GM12891 (cell line): ENCODE results near the gene BCAP31.
"Not testable (repeated sequence)": the region's sequence is repeated elsewhere in the genome, so short reads cannot be mapped to it uniquely, and the experiment has no call there.

ENCODE experiments used
- DNase-seq: peaks from one replicate; pipeline ENCODE4 v3.0.0; 2011; ENCODE audit warnings: low spot score; ENCODE audit not compliant: insufficient read length
- FAIRE-seq: peaks from 2 replicates; lab custom pipeline; 2011; peaks lifted over from hg19 to GRCh38; lab: Jason Lieb, UNC
- PAX5 ChIP-seq: IDR thresholded peaks from 2 replicates; pipeline ENCODE4 v1.6.1; 2011; ENCODE audit warnings: low read length, moderate library complexity, mild to moderate bottlenecking; ENCODE audit not compliant: insufficient read depth, severe bottlenecking
- POLR2A ChIP-seq: IDR thresholded peaks from 2 replicates; pipeline ENCODE4 v1.6.1; 2011; ENCODE audit warnings: low read depth, low read length, control low read depth
- POLR2AphosphoS5 ChIP-seq: IDR thresholded peaks from 2 replicates; pipeline ENCODE4 v1.6.1; 2011; ENCODE audit warnings: low read depth, low read length, control low read depth
- POU2F2 ChIP-seq: IDR thresholded peaks from 2 replicates; pipeline ENCODE4 v1.6.1; 2011; ENCODE audit warnings: low read depth, mild to moderate bottlenecking, control low read depth, low read length, moderate library complexity
- SPI1 ChIP-seq: IDR thresholded peaks from 2 replicates; pipeline ENCODE4 v1.6.1; 2011; ENCODE audit warnings: low read depth, low read length, control low read depth
- TAF1 ChIP-seq: IDR thresholded peaks from 2 replicates; pipeline ENCODE4 v1.6.1; 2011; ENCODE audit warnings: low read depth, low read length, control low read depth

Gene BCAP31

GRCh38 chrX:153763298-153763932, 39.2 kb upstream of the BCAP31 start:
- TF ChIP-seq POLR2A = no peak
- DNase-seq = no peak
- no peak for FAIRE-seq

- DNase-seq (no peak), FAIRE-seq (no peak)
- TF ChIP-seq POLR2AphosphoS5 (no peak), POU2F2 (no peak), POLR2A (no peak), TAF1 (no peak), PAX5 (no peak), SPI1 (no peak)
Measured at GRCh38 chrX:153762626-153763173, 38.5 kb upstream of the BCAP31 start.

- FAIRE-seq (no peak), DNase-seq (no peak)
Measured at GRCh38 chrX:153761863-153762262, 37.7 kb upstream of the BCAP31 start.

GRCh38 chrX:153755136-153755535, 30.9 kb upstream of the BCAP31 start:
- no peak for FAIRE-seq
- TF ChIP-seq POLR2AphosphoS5 (no peak), POLR2A (no peak), SPI1 (no peak), POU2F2 (no peak), TAF1 (no peak)
- DNase-seq = no peak

More at GRCh38 chrX:153761863-153762262, 37.7 kb upstream of the BCAP31 start:
- TF ChIP-seq PAX5 (no peak), SPI1 (no peak), POLR2AphosphoS5 (no peak), POU2F2 (no peak), TAF1 (no peak), POLR2A (no peak)

GRCh38 chrX:153750127-153750774, 26.1 kb upstream of the BCAP31 start:
- no peak for FAIRE-seq
- DNase-seq = no peak
- no peak for TF ChIP-seq PAX5

- not testable (repeated sequence) for DNase-seq, FAIRE-seq
Measured at GRCh38 chrX:153749017-153749416, 24.8 kb upstream of the BCAP31 start.

GRCh38 chrX:153746991-153747390, 22.8 kb upstream of the BCAP31 start:
- DNase-seq, FAIRE-seq: not testable (repeated sequence)

- DNase-seq = no peak
- TF ChIP-seq POLR2A (no peak), POLR2AphosphoS5 (no peak), TAF1 (no peak), PAX5 (no peak), POU2F2 (no peak), SPI1 (no peak)
- no peak for FAIRE-seq
Measured at GRCh38 chrX:153746359-153746758, 22.2 kb upstream of the BCAP31 start.

- FAIRE-seq = not testable (repeated sequence)
Measured at GRCh38 chrX:153745067-153745433, 20.9 kb upstream of the BCAP31 start.

GRCh38 chrX:153744210-153745066, 20.3 kb upstream of the BCAP31 start:
- FAIRE-seq = no peak
- no peak for DNase-seq
- TF ChIP-seq PAX5 = no peak
- no peak for TF ChIP-seq POLR2AphosphoS5
- no peak for TF ChIP-seq TAF1
- no peak for TF ChIP-seq SPI1

More at GRCh38 chrX:153745067-153745433, 20.9 kb upstream of the BCAP31 start:
- not testable (repeated sequence) for DNase-seq

- FAIRE-seq, DNase-seq: not testable (repeated sequence)
Measured at GRCh38 chrX:153743468-153744209, 19.5 kb upstream of the BCAP31 start.

GRCh38 chrX:153742796-153743467, 18.7 kb upstream of the BCAP31 start:
- not testable (repeated sequence) for FAIRE-seq

GRCh38 chrX:153742111-153742510, 17.9 kb upstream of the BCAP31 start:
- not testable (repeated sequence) for FAIRE-seq, DNase-seq

More at GRCh38 chrX:153742796-153743467, 18.7 kb upstream of the BCAP31 start:
- not testable (repeated sequence) for DNase-seq
